Measurements from ENCODE around the gene ZRANB3. TPM values are rescaled to one million over a fixed set of nuclear protein-coding genes. Genes with fewer than 3 reads are reported as not detected.
"Not testable (repeated sequence)": the region's sequence is repeated elsewhere in the genome, so short reads cannot be mapped to it uniquely, and the experiment has no call there.

ZRANB3 gene
- total and polyA plus RNA-seq, 2 experiments from 2014 or later = 10.5 to 16.8 TPM

DNA sequence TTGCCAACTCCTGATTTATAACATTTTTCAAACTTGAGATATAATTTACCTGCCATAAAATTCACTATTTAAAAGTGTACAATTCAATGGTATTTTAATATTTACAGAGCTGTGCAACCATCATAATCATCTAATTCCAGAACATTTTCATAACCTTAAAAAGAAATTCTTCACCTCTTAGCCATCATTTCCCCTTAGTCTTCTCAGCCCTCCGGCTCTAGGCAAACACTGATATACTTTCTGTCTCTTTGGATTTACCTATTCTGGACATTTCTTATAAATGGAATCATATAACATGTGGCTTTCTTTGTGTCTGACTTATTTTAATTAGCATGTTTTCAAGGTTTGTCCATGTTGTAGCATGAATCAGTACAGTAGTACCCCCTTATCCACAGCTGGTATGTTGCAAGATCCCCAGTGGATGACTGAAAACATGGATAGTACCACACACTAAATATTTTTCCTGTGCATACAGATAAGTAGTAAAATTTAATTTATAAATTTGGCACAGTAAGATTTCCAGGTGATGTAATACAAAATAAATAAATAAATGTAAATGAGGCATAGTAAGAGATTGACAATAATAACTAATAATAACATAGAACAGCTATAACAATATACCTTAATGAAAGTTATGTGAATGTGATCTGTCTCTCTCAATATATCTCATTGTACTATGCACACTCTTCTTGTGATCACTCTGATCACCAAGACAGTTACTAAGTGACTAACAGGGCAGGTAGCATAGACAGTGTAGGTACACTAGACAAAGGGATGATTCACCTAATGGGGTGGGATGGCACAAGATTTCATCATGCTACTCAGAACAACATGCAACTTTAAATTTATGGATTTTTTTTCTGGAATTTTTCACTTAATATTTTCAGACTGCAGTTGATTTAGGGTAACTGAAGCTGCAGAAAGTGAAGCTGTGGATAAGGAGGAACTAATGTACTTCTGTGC lies 405.8 kb downstream of the ZRANB3 start (continued):
- TF ChIP-seq, protein P1, sequence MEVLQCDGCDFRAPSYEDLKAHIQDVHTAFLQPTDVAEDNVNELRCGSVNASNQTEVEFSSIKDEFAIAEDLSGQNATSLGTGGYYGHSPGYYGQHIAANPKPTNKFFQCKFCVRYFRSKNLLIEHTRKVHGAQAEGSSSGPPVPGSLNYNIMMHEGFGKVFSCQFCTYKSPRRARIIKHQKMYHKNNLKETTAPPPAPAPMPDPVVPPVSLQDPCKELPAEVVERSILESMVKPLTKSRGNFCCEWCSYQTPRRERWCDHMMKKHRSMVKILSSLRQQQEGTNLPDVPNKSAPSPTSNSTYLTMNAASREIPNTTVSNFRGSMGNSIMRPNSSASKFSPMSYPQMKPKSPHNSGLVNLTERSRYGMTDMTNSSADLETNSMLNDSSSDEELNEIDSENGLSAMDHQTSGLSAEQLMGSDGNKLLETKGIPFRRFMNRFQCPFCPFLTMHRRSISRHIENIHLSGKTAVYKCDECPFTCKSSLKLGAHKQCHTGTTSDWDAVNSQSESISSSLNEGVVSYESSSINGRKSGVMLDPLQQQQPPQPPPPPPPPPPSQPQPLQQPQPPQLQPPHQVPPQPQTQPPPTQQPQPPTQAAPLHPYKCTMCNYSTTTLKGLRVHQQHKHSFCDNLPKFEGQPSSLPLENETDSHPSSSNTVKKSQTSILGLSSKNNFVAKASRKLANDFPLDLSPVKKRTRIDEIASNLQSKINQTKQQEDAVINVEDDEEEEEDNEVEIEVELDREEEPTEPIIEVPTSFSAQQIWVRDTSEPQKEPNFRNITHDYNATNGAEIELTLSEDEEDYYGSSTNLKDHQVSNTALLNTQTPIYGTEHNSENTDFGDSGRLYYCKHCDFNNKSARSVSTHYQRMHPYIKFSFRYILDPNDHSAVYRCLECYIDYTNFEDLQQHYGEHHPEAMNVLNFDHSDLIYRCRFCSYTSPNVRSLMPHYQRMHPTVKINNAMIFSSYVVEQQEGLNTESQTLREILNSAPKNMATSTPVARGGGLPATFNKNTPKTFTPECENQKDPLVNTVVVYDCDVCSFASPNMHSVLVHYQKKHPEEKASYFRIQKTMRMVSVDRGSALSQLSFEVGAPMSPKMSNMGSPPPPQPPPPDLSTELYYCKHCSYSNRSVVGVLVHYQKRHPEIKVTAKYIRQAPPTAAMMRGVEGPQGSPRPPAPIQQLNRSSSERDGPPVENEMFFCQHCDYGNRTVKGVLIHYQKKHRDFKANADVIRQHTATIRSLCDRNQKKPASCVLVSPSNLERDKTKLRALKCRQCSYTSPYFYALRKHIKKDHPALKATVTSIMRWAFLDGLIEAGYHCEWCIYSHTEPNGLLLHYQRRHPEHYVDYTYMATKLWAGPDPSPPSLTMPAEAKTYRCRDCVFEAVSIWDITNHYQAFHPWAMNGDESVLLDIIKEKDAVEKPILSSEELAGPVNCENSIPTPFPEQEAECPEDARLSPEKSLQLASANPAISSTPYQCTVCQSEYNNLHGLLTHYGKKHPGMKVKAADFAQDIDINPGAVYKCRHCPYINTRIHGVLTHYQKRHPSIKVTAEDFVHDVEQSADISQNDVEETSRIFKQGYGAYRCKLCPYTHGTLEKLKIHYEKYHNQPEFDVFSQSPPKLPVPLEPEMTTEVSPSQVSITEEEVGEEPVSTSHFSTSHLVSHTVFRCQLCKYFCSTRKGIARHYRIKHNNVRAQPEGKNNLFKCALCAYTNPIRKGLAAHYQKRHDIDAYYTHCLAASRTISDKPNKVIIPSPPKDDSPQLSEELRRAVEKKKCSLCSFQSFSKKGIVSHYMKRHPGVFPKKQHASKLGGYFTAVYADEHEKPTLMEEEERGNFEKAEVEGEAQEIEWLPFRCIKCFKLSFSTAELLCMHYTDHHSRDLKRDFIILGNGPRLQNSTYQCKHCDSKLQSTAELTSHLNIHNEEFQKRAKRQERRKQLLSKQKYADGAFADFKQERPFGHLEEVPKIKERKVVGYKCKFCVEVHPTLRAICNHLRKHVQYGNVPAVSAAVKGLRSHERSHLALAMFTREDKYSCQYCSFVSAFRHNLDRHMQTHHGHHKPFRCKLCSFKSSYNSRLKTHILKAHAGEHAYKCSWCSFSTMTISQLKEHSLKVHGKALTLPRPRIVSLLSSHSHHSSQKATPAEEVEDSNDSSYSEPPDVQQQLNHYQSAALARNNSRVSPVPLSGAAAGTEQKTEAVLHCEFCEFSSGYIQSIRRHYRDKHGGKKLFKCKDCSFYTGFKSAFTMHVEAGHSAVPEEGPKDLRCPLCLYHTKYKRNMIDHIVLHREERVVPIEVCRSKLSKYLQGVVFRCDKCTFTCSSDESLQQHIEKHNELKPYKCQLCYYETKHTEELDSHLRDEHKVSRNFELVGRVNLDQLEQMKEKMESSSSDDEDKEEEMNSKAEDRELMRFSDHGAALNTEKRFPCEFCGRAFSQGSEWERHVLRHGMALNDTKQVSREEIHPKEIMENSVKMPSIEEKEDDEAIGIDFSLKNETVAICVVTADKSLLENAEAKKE (CRISPR knock-in tag; IDR thresholded peaks at IDR 0.05) = no peak
- TF ChIP-seq CREB1 (CRISPR knock-in tag; IDR thresholded peaks at IDR 0.05; ENCODE audit: low read depth) (no peak), POLR2AphosphoS5 (IDR thresholded peaks at IDR 0.05; ENCODE audit: low read depth) (no peak)
- TF ChIP-seq, protein P2, sequence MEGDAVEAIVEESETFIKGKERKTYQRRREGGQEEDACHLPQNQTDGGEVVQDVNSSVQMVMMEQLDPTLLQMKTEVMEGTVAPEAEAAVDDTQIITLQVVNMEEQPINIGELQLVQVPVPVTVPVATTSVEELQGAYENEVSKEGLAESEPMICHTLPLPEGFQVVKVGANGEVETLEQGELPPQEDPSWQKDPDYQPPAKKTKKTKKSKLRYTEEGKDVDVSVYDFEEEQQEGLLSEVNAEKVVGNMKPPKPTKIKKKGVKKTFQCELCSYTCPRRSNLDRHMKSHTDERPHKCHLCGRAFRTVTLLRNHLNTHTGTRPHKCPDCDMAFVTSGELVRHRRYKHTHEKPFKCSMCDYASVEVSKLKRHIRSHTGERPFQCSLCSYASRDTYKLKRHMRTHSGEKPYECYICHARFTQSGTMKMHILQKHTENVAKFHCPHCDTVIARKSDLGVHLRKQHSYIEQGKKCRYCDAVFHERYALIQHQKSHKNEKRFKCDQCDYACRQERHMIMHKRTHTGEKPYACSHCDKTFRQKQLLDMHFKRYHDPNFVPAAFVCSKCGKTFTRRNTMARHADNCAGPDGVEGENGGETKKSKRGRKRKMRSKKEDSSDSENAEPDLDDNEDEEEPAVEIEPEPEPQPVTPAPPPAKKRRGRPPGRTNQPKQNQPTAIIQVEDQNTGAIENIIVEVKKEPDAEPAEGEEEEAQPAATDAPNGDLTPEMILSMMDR (conservative IDR thresholded peaks at IDR 0.05; ENCODE audit: low read depth in 2 of 2) = no peak

DNA sequence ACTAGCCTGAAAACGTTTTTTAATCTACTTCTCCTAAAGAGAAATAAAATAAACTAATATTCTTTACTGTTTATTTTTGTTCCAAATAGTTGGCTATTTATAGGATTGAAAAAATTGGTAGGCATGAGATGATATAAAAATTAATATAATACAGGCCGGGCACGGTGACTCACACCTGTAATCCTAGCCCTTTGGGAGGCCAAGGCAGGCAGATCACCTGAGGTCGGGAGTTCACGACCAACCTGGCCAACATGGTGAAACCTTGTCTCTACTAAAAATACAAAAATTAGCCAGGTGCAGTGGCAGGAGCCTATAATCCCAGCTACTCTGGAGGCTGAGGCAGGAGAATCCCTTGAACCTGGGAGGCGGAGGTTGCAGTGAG lies 409.4 kb downstream of the ZRANB3 start:
- not testable (repeated sequence) for H3K9me3 Mint-ChIP-seq; H3F3A ChIP-seq (replicated peaks; ENCODE audit: low read depth); H3K4me2 ChIP-seq; H3K36me3 ChIP-seq (ENCODE audit: insufficient read depth); H3K27ac Mint-ChIP-seq; H4K20me1 ChIP-seq (replicated peaks; ENCODE audit: insufficient read depth); H3K27ac ChIP-seq (ENCODE audit: low read depth); H3K27me3 ChIP-seq (ENCODE audit: insufficient read depth); H3K27me3 Mint-ChIP-seq (ENCODE audit: insufficient read depth, low read depth, poor library complexity); H3K79me2 ChIP-seq (replicated peaks; ENCODE audit: insufficient read depth); H2AFZ ChIP-seq; H3K9me2 ChIP-seq (ENCODE audit: insufficient read depth); ATAC-seq; H3K4me1 ChIP-seq (ENCODE audit: insufficient read depth); H3K4me1 Mint-ChIP-seq; DNase-seq (ENCODE audit: low spot score); H3K4me3 Mint-ChIP-seq; H3K4me3 ChIP-seq
- H3K36me3 Mint-ChIP-seq (ENCODE audit: low read depth) = peaks cover 11% of the 10 kb centered on the region

All from GM23338 (cell line).